ENCODE results near the gene ATF6B. TPM values are rescaled to one million over a fixed set of nuclear protein-coding genes. Genes with fewer than 3 reads are reported as not detected.
A peak's percentile ranks its signal among the peaks of the same experiment; 100 is the strongest.

Gene ATF6B
- total RNA-seq, 2 experiments from 2014 or later = 54.1 to 55.2 TPM

GRCh38 chr6:32109765-32110160, 18.3 kb downstream of the ATF6B start:
- TF ChIP-seq, protein P1, sequence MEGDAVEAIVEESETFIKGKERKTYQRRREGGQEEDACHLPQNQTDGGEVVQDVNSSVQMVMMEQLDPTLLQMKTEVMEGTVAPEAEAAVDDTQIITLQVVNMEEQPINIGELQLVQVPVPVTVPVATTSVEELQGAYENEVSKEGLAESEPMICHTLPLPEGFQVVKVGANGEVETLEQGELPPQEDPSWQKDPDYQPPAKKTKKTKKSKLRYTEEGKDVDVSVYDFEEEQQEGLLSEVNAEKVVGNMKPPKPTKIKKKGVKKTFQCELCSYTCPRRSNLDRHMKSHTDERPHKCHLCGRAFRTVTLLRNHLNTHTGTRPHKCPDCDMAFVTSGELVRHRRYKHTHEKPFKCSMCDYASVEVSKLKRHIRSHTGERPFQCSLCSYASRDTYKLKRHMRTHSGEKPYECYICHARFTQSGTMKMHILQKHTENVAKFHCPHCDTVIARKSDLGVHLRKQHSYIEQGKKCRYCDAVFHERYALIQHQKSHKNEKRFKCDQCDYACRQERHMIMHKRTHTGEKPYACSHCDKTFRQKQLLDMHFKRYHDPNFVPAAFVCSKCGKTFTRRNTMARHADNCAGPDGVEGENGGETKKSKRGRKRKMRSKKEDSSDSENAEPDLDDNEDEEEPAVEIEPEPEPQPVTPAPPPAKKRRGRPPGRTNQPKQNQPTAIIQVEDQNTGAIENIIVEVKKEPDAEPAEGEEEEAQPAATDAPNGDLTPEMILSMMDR (IDR thresholded peaks at IDR 0.05) = no peak
- Mint-ChIP-seq H3K4me1 (ENCODE audit: low read depth) (peaks cover 17% of the 10 kb centered on the region), H3K27me3 (peaks cover 7% of the 10 kb centered on the region), H3K4me3 (no peak overlapping the region), H3K9me3 (no peaks in the 10 kb centered on the region), H3K27ac (no peak overlapping the region), H3K36me3 (ENCODE audit: low read depth) (peaks cover 2% of the 10 kb centered on the region)
- ATAC-seq (no peak), DNase-seq (no peak)
- intact Hi-C loops (cut with micrococcal nuclease) = no loop called here
- CTCF ChIA-PET = interaction anchor here (5.0 kb wide), 1 partner anchor 9 kb away, joined by 25 read pairs; no protein-coding TSS in a partner anchor
- POLR2A ChIA-PET = interaction anchor here (1.4 to 1.8 kb wide), 2 partner anchors 8 to 9 kb away, joined by 3 to 6 read pairs; no protein-coding TSS in a partner anchor

DNA sequence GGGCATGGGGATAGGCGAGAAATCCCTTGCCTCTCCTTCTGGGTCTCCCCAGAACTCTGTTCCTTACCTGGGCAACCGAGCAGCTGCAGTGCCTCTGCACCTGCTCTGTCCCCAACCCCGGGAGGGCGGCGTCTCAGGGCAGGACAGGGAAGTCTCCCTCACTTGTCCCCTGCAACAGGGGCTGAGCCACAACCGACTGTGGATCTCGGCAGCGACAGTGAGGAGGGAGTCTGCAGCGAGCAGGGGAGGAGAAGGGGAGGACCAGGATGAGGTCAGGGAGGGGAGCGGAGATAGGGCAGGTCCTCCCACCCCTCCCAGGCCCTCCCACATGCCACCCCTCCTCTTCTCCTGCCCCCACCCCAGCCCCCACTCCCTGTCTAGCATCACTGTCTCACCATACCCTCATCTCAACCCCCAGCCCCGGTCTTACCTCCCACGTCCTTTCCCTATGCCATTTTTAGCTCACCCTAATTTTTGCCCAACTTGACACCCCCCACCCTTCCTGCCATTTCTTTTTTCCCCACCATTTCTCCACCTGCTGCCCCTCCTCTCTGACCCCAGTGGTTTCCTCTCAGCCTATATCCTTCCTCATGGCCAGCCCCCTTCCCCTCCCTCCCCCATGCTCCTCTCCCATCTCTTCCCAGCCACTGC, 18.8 kb downstream of the ATF6B start, which contains the start of gene TNXB:
Gene TNXB (minus strand): TSS at position 225 of the 651 bp plus-strand sequence. CDS start 11,140 bp downstream, outside the sequence.
- H3K27ac Mint-ChIP-seq = no peak within 1 kb of the TSS

DNA sequence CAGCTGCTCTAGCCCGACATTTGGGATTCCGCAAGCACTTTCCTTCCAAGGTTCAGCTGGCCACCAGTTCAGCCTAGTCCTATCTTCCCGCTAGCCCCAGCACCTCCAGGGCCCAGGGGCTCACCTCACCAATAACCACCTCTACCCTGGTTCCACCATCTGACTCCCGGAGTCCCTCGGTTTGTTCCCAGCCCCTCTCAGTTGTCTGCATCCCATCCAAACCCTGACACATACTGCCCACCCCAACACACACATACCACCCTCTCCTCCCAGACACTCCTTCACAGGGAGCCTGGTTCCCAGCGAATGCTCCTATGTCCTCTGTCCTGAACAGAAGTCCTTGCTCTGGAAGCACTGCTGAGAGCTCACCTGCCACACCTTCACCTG, 19.3 kb downstream of the ATF6B start:
- TF ChIP-seq, protein P1 (IDR thresholded peaks at IDR 0.05) = no peak
- no peaks in the 10 kb centered on the region for H3K9me3 Mint-ChIP-seq
- peaks cover 11% of the 10 kb centered on the region for H3K27me3 Mint-ChIP-seq
- H3K27ac Mint-ChIP-seq = no peak overlapping the region
- ATAC-seq (no peak), DNase-seq (no peak)
- H3K4me1 Mint-ChIP-seq (ENCODE audit: low read depth) = peaks cover 17% of the 10 kb centered on the region
- intact Hi-C loops (cut with micrococcal nuclease) = no loop called here
- H3K4me3 Mint-ChIP-seq = no peak overlapping the region
- ChIA-PET POLR2A (interaction anchor here (1.0 to 1.8 kb wide), 3 partner anchors 9 to 22 kb away, joined by 3 to 6 read pairs (median 3); partner anchors contain the start of gene FKBPL), CTCF (interaction anchor here (5.0 kb wide), 1 partner anchor 10 kb away, joined by 25 read pairs; no protein-coding TSS in a partner anchor)
- H3K36me3 Mint-ChIP-seq (ENCODE audit: low read depth) = no peaks in the 10 kb centered on the region

More for the DNA sequence above, 18.8 kb downstream of the ATF6B start, which contains the start of gene TNXB:
- TF ChIP-seq, protein P1 (IDR thresholded peaks at IDR 0.05) = no peak
- ATAC-seq (peak; percentile 27), DNase-seq (no peak)
- H3K4me1 Mint-ChIP-seq (ENCODE audit: low read depth) = peaks cover 17% of the 10 kb centered on the region
- no peak within 1 kb of the TSS for H3K4me3 Mint-ChIP-seq
- intact Hi-C loops (cut with micrococcal nuclease) = no loop called here
- POLR2A ChIA-PET = interaction anchor here (1.0 to 1.8 kb wide), 4 partner anchors 8 to 21 kb away, joined by 3 to 6 read pairs (median 3); partner anchors contain the start of gene FKBPL
- peaks cover 9% of the 10 kb centered on the region for H3K27me3 Mint-ChIP-seq
- no peaks in the 10 kb centered on the region for H3K36me3 Mint-ChIP-seq (ENCODE audit: low read depth)
- CTCF ChIA-PET = interaction anchor here (5.0 kb wide), 1 partner anchor 9 kb away, joined by 25 read pairs; no protein-coding TSS in a partner anchor
- H3K9me3 Mint-ChIP-seq = no peaks in the 10 kb centered on the region

DNA sequence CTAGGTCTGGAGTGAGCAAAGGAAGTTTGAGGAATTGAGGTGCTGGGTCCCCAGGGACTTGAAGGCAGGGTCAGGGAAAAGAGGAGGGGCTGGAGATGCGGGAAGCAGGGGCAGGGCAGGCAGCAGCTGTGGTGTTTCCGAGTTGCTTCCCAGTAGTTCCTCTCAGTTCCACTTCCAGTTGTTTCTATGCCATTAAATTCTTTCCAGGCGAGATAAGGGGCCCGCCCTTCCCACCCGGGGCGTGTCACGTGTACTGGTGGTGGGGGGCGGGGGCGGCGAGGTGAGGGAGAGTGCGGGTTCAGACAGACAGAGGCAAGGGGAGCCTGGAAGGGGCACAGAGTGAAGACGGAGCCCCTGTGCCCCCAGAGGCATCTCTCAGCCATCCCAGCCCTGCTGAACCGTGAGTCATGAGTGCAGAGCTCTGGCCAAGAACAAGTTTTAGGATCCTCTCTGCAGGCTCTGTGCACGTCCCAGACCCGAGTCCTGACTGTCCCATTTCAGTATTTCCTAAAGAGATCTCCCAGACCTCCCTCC, 19.9 kb downstream of the ATF6B start:
- CTCF ChIA-PET = interaction anchor here (5.0 kb wide), 1 partner anchor 10 kb away, joined by 25 read pairs; no protein-coding TSS in a partner anchor
- Mint-ChIP-seq H3K36me3 (ENCODE audit: low read depth) (no peaks in the 10 kb centered on the region), H3K4me3 (no peak overlapping the region)

More for the DNA sequence above, 19.9 kb downstream of the ATF6B start:
- DNase-seq = no peak
- Mint-ChIP-seq H3K27me3 (peaks cover 11% of the 10 kb centered on the region), H3K9me3 (no peaks in the 10 kb centered on the region), H3K4me1 (ENCODE audit: low read depth) (peaks cover 17% of the 10 kb centered on the region), H3K27ac (no peak overlapping the region)
- TF ChIP-seq, protein P1 (IDR thresholded peaks at IDR 0.05) = no peak
- POLR2A ChIA-PET = interaction anchor here (1.2 to 1.8 kb wide), 2 partner anchors 10 to 21 kb away, joined by 3 to 6 read pairs; no protein-coding TSS in a partner anchor
- peak; percentile 55 for ATAC-seq
- intact Hi-C loops (cut with micrococcal nuclease) = no loop called here
